ENCODE data around the gene ARL6.
"Not testable (repeated sequence)": the region's sequence is repeated elsewhere in the genome, so short reads cannot be mapped to it uniquely, and the experiment has no call there.

The ARL6 gene

GRCh38 chr3:97831140-97831539 is 66.6 kb downstream of the ARL6 start:
- no peaks in the 10 kb centered on the region for H3K9me2 ChIP-seq (replicated peaks; ENCODE audit: low read depth, low read length)
- H2AFZ ChIP-seq (ENCODE audit: low read length) = no peak overlapping the region
- no peak overlapping the region for H3K4me2 ChIP-seq (ENCODE audit: low read depth, low read length, poor library complexity, severe bottlenecking)
- H3K9me3 ChIP-seq (ENCODE audit: insufficient read depth, low read depth, low read length) = no peaks in the 10 kb centered on the region
- H3K27me3 ChIP-seq (ENCODE audit: insufficient read depth, low read length, poor library complexity, severe bottlenecking) = no peaks in the 10 kb centered on the region
- TF ChIP-seq EZH2phosphoT487 (IDR thresholded peaks at IDR 0.05; ENCODE audit: borderline replicate concordance) (no peak), CTCF (conservative IDR thresholded peaks at IDR 0.05; ENCODE audit: low read length) (no peak)
- H3K79me2 ChIP-seq (ENCODE audit: insufficient read depth, low read length) = no peaks in the 10 kb centered on the region
- no peak overlapping the region for H3K9ac ChIP-seq (ENCODE audit: low read depth, low read length, poor library complexity, severe bottlenecking)
- H3K4me1 ChIP-seq (ENCODE audit: insufficient read depth, low read length, poor library complexity, severe bottlenecking) = no peaks in the 10 kb centered on the region
- no peaks in the 10 kb centered on the region for H3F3A ChIP-seq (ENCODE audit: low read depth)
- no peaks in the 10 kb centered on the region for H3K36me3 ChIP-seq (ENCODE audit: insufficient read depth, low read length)
- no peak overlapping the region for H3K4me3 ChIP-seq (ENCODE audit: low read length, poor library complexity, severe bottlenecking)
- no peaks in the 10 kb centered on the region for H4K20me1 ChIP-seq (ENCODE audit: insufficient read depth, low read length, poor library complexity, severe bottlenecking)

- H3K9ac ChIP-seq (ENCODE audit: low read depth, low read length, poor library complexity, severe bottlenecking); H3K79me2 ChIP-seq (ENCODE audit: insufficient read depth, low read length); H3K4me1 ChIP-seq (ENCODE audit: insufficient read depth, low read length, poor library complexity, severe bottlenecking); H4K20me1 ChIP-seq (ENCODE audit: insufficient read depth, low read length, poor library complexity, severe bottlenecking); H2AFZ ChIP-seq (ENCODE audit: low read length); H3K9me2 ChIP-seq (replicated peaks; ENCODE audit: low read depth, low read length); H3K9me3 ChIP-seq (ENCODE audit: insufficient read depth, low read depth, low read length); H3K4me3 ChIP-seq (ENCODE audit: low read length, poor library complexity, severe bottlenecking); H3K4me2 ChIP-seq (ENCODE audit: low read depth, low read length, poor library complexity, severe bottlenecking); H3K36me3 ChIP-seq (ENCODE audit: insufficient read depth, low read length); H3K27me3 ChIP-seq (ENCODE audit: insufficient read depth, low read length, poor library complexity, severe bottlenecking); H3F3A ChIP-seq (ENCODE audit: low read depth): not testable (repeated sequence)
These were observed 68.6 kb downstream of the ARL6 start for GRCh38 chr3:97833184-97833583.

- Histone ChIP-seq H3K36me3 (ENCODE audit: insufficient read depth, low read length) (no peaks in the 10 kb centered on the region), H3F3A (ENCODE audit: low read depth) (no peaks in the 10 kb centered on the region), H3K9me2 (replicated peaks; ENCODE audit: low read depth, low read length) (no peaks in the 10 kb centered on the region), H3K27me3 (ENCODE audit: insufficient read depth, low read length, poor library complexity, severe bottlenecking) (no peaks in the 10 kb centered on the region), H3K9me3 (ENCODE audit: insufficient read depth, low read depth, low read length) (no peaks in the 10 kb centered on the region), H2AFZ (ENCODE audit: low read length) (no peak overlapping the region), H3K4me3 (ENCODE audit: low read length, poor library complexity, severe bottlenecking) (no peak overlapping the region), H4K20me1 (ENCODE audit: insufficient read depth, low read length, poor library complexity, severe bottlenecking) (no peaks in the 10 kb centered on the region), H3K9ac (ENCODE audit: low read depth, low read length, poor library complexity, severe bottlenecking) (no peak overlapping the region), H3K79me2 (ENCODE audit: insufficient read depth, low read length) (no peaks in the 10 kb centered on the region), H3K4me2 (ENCODE audit: low read depth, low read length, poor library complexity, severe bottlenecking) (no peak overlapping the region), H3K4me1 (ENCODE audit: insufficient read depth, low read length, poor library complexity, severe bottlenecking) (no peaks in the 10 kb centered on the region)
- TF ChIP-seq EZH2phosphoT487 (IDR thresholded peaks at IDR 0.05; ENCODE audit: borderline replicate concordance) (no peak), CTCF (conservative IDR thresholded peaks at IDR 0.05; ENCODE audit: low read length) (no peak)
These were observed 71.2 kb downstream of the ARL6 start for GRCh38 chr3:97835761-97836160.

GRCh38 chr3:97838393-97838792 is 73.8 kb downstream of the ARL6 start:
- no peaks in the 10 kb centered on the region for H3K36me3 ChIP-seq (ENCODE audit: insufficient read depth, low read length)
- H3K9me2 ChIP-seq (replicated peaks; ENCODE audit: low read depth, low read length) = no peaks in the 10 kb centered on the region
- H3K9ac ChIP-seq (ENCODE audit: low read depth, low read length, poor library complexity, severe bottlenecking) = no peak overlapping the region
- H2AFZ ChIP-seq (ENCODE audit: low read length) = no peak overlapping the region
- H3K4me3 ChIP-seq (ENCODE audit: low read length, poor library complexity, severe bottlenecking) = no peak overlapping the region
- H4K20me1 ChIP-seq (ENCODE audit: insufficient read depth, low read length, poor library complexity, severe bottlenecking) = no peaks in the 10 kb centered on the region
- no peak overlapping the region for H3K4me2 ChIP-seq (ENCODE audit: low read depth, low read length, poor library complexity, severe bottlenecking)
- H3F3A ChIP-seq (ENCODE audit: low read depth) = no peaks in the 10 kb centered on the region
- H3K9me3 ChIP-seq (ENCODE audit: insufficient read depth, low read depth, low read length) = no peaks in the 10 kb centered on the region
- TF ChIP-seq CTCF (conservative IDR thresholded peaks at IDR 0.05; ENCODE audit: low read length) (no peak), EZH2phosphoT487 (IDR thresholded peaks at IDR 0.05; ENCODE audit: borderline replicate concordance) (no peak)
- no peaks in the 10 kb centered on the region for H3K4me1 ChIP-seq (ENCODE audit: insufficient read depth, low read length, poor library complexity, severe bottlenecking)
- no peaks in the 10 kb centered on the region for H3K79me2 ChIP-seq (ENCODE audit: insufficient read depth, low read length)
- no peaks in the 10 kb centered on the region for H3K27me3 ChIP-seq (ENCODE audit: insufficient read depth, low read length, poor library complexity, severe bottlenecking)

All from Loucy (cell line).